H7 (cell line): ENCODE results near the gene RNF217. TPM values are rescaled to one million over a fixed set of nuclear protein-coding genes. Genes with fewer than 3 reads are reported as not detected.

ENCODE experiments used
- DNase-seq: peaks from one replicate; pipeline ENCODE4 v3.0.0; 2012
- H3K27me3 ChIP-seq: 2 replicates; pipeline ENCODE4 v1.6.0; 2011; ENCODE audit warnings: mild to moderate bottlenecking, low read length; ENCODE audit not compliant: control insufficient read depth, insufficient read depth
- H3K36me3 ChIP-seq: replicated peaks from 2 replicates; pipeline ENCODE4 v1.5.1; 2011; ENCODE audit warnings: low read length; ENCODE audit not compliant: control insufficient read depth, insufficient read depth
- H3K4me3 ChIP-seq: 2 replicates; pipeline ENCODE4 v1.5.1; 2011; ENCODE audit warnings: low read depth, mild to moderate bottlenecking, control low read depth, low read length, moderate library complexity; ENCODE audit not compliant: insufficient read depth
- total RNA-seq: library from RNA; depleted of rRNA; stranded (reverse); fragments of >200 nt; shearing (Covaris generic); gene quantifications from 2 replicates; pipeline ENCODE4 v1.2.3, GENCODE V29; 2014

The RNF217 gene
- total RNA-seq, 1 experiment from 2014 or later: 2.9 TPM

- no peaks in the 10 kb centered on the region for H3K36me3 ChIP-seq
- no peak for DNase-seq
- no peak overlapping the region for H3K4me3 ChIP-seq
- no peaks in the 10 kb centered on the region for H3K27me3 ChIP-seq
These were observed 28.8 kb downstream of the RNF217 start for GRCh38 chr6:124990988-124991387.

GRCh38 chr6:124991764-124992295 is 29.6 kb downstream of the RNF217 start:
- no peaks in the 10 kb centered on the region for H3K27me3 ChIP-seq
- H3K4me3 ChIP-seq: no peak overlapping the region
- DNase-seq: no peak
- no peaks in the 10 kb centered on the region for H3K36me3 ChIP-seq

GRCh38 chr6:124993327-124993726 is 31.1 kb downstream of the RNF217 start:
- H3K27me3 ChIP-seq: no peaks in the 10 kb centered on the region
- no peak for DNase-seq
- no peaks in the 10 kb centered on the region for H3K36me3 ChIP-seq
- H3K4me3 ChIP-seq: no peak overlapping the region

GRCh38 chr6:124994648-124995047 is 32.4 kb downstream of the RNF217 start:
- DNase-seq: no peak
- Histone ChIP-seq H3K36me3 (no peaks in the 10 kb centered on the region), H3K27me3 (no peaks in the 10 kb centered on the region), H3K4me3 (no peak overlapping the region)

GRCh38 chr6:124995131-124995530 is 32.9 kb downstream of the RNF217 start:
- Histone ChIP-seq H3K27me3 (no peaks in the 10 kb centered on the region), H3K36me3 (no peaks in the 10 kb centered on the region), H3K4me3 (no peak overlapping the region)
- no peak for DNase-seq

- Histone ChIP-seq H3K27me3 (no peaks in the 10 kb centered on the region), H3K36me3 (no peaks in the 10 kb centered on the region), H3K4me3 (no peak overlapping the region)
- no peak for DNase-seq
These were observed 33.5 kb downstream of the RNF217 start for GRCh38 chr6:124995645-124996325.

GRCh38 chr6:124996411-124996810 is 34.2 kb downstream of the RNF217 start:
- Histone ChIP-seq H3K4me3 (no peak overlapping the region), H3K27me3 (no peaks in the 10 kb centered on the region), H3K36me3 (no peaks in the 10 kb centered on the region)
- no peak for DNase-seq

- no peak overlapping the region for H3K4me3 ChIP-seq
- no peak for DNase-seq
- H3K36me3 ChIP-seq: no peaks in the 10 kb centered on the region
- H3K27me3 ChIP-seq: no peaks in the 10 kb centered on the region
These were observed 35.1 kb downstream of the RNF217 start for GRCh38 chr6:124997196-124997875.

GRCh38 chr6:124999105-124999764 is 37.0 kb downstream of the RNF217 start:
- Histone ChIP-seq H3K36me3 (no peaks in the 10 kb centered on the region), H3K27me3 (no peaks in the 10 kb centered on the region), H3K4me3 (no peak overlapping the region)
- no peak for DNase-seq

GRCh38 chr6:125001684-125002405 is 39.6 kb downstream of the RNF217 start:
- Histone ChIP-seq H3K36me3 (no peaks in the 10 kb centered on the region), H3K4me3 (no peak overlapping the region), H3K27me3 (no peaks in the 10 kb centered on the region)
- no peak for DNase-seq

GRCh38 chr6:125002406-125002741 is 40.1 kb downstream of the RNF217 start:
- Histone ChIP-seq H3K36me3 (no peaks in the 10 kb centered on the region), H3K27me3 (no peaks in the 10 kb centered on the region), H3K4me3 (no peak overlapping the region)
- DNase-seq: no peak

- Histone ChIP-seq H3K4me3 (no peak overlapping the region), H3K36me3 (no peaks in the 10 kb centered on the region), H3K27me3 (no peaks in the 10 kb centered on the region)
- no peak for DNase-seq
These were observed 40.8 kb downstream of the RNF217 start for GRCh38 chr6:125003070-125003469.

GRCh38 chr6:125004198-125004597 is 42.0 kb downstream of the RNF217 start:
- no peaks in the 10 kb centered on the region for H3K36me3 ChIP-seq
- no peak for DNase-seq
- no peak overlapping the region for H3K4me3 ChIP-seq
- no peaks in the 10 kb centered on the region for H3K27me3 ChIP-seq

- H3K27me3 ChIP-seq: no peaks in the 10 kb centered on the region
- no peak overlapping the region for H3K4me3 ChIP-seq
- H3K36me3 ChIP-seq: no peaks in the 10 kb centered on the region
- DNase-seq: no peak
These were observed 42.8 kb downstream of the RNF217 start for GRCh38 chr6:125004797-125005595.
